Loucy (cell line): ENCODE measurements around the gene CHM.

ENCODE experiments used
- CTCF ChIP-seq: fragments of 200-600 bp; sonication (generic); conservative IDR thresholded peaks from 2 replicates; pipeline ENCODE4 v1.5.1; 2014; ENCODE audit warnings: mild to moderate bottlenecking, antibody characterized with exemption, low read length
- EZH2phosphoT487 ChIP-seq: fragments of 200-600 bp; IDR thresholded peaks from 2 replicates; pipeline ENCODE4 v1.6.1; 2018; ENCODE audit warnings: antibody characterized with exemption, mild to moderate bottlenecking, moderate library complexity, borderline replicate concordance

- TF ChIP-seq CTCF, result no peak
- TF ChIP-seq EZH2phosphoT487, result no peak
Measured at GRCh38 chrX:85980286-85980685, 67.1 kb downstream of the CHM start.
